H9 (cell line): ENCODE data around the gene DPP8. TPM values are rescaled to one million over a fixed set of nuclear protein-coding genes. Genes with fewer than 3 reads are reported as not detected.

Experiments used
- DNase-seq: peaks from one replicate; pipeline ENCODE4 v3.0.0-alpha.2; 2017
- H2AFZ ChIP-seq: one replicate; pipeline ENCODE4 v1.6.1; 2013; ENCODE audit warnings: mild to moderate bottlenecking, low read length, control low read depth, moderate library complexity
- H2AK5ac ChIP-seq: 2 replicates; pipeline ENCODE4 v1.6.1; 2013; ENCODE audit warnings: low read length, control low read depth, mixed read lengths; ENCODE audit not compliant: insufficient read length
- H2BK120ac ChIP-seq: one replicate; pipeline ENCODE4 v1.6.1; 2013; ENCODE audit warnings: low read depth, mild to moderate bottlenecking, low read length, control low read depth, inconsistent platforms; ENCODE audit not compliant: poor library complexity, severe bottlenecking
- H2BK12ac ChIP-seq: 2 replicates; pipeline ENCODE4 v1.6.1; 2013; ENCODE audit warnings: low read length, control low read depth, mixed read lengths, low read depth; ENCODE audit not compliant: insufficient read length
- H2BK15ac ChIP-seq: 2 replicates; pipeline ENCODE4 v1.6.1; 2013; ENCODE audit warnings: low read depth, low read length, control low read depth
- H2BK20ac ChIP-seq: one replicate; pipeline ENCODE4 v1.6.1; 2013; ENCODE audit warnings: low read depth, mild to moderate bottlenecking, low read length, control low read depth, inconsistent platforms; ENCODE audit not compliant: poor library complexity, severe bottlenecking
- H2BK5ac ChIP-seq: 2 replicates; pipeline ENCODE4 v1.6.1; 2013; ENCODE audit warnings: low read length, control low read depth, mixed read lengths; ENCODE audit not compliant: insufficient read length
- H3K14ac ChIP-seq: 2 replicates; pipeline ENCODE4 v1.6.1; 2013; ENCODE audit warnings: low read length, control low read depth; ENCODE audit not compliant: insufficient read depth
- H3K18ac ChIP-seq: 2 replicates; pipeline ENCODE4 v1.6.1; 2013; ENCODE audit warnings: low read depth, mild to moderate bottlenecking, mixed read lengths, low read length, control low read depth; ENCODE audit not compliant: insufficient read length
- H3K23ac ChIP-seq: 2 replicates; pipeline ENCODE4 v1.6.1; 2013; ENCODE audit warnings: low read length, control low read depth, mixed read lengths, low read depth; ENCODE audit not compliant: insufficient read length
- H3K23me2 ChIP-seq: 2 replicates; pipeline ENCODE4 v1.6.1; 2013; ENCODE audit warnings: low read depth, mild to moderate bottlenecking, mixed read lengths, low read length, control low read depth; ENCODE audit not compliant: insufficient read length, poor library complexity, severe bottlenecking
- H3K27ac ChIP-seq: 2 replicates; pipeline ENCODE4 v1.5.1; 2013; ENCODE audit warnings: low read length, control low read depth, mixed read lengths, low read depth; ENCODE audit not compliant: insufficient read length
- H3K27me3 ChIP-seq: 2 replicates; pipeline ENCODE4 v1.6.1; 2013; ENCODE audit warnings: low read length, control low read depth, inconsistent platforms; ENCODE audit not compliant: insufficient read depth
- H3K4ac ChIP-seq: 2 replicates; pipeline ENCODE4 v1.6.1; 2013; ENCODE audit warnings: low read depth, mild to moderate bottlenecking, control low read depth, inconsistent platforms, low read length, moderate library complexity
- H3K4me1 ChIP-seq: 2 replicates; pipeline ENCODE4 v1.6.1; 2013; ENCODE audit warnings: low read length, control low read depth, inconsistent platforms; ENCODE audit not compliant: insufficient read depth
- H3K4me2 ChIP-seq: 2 replicates; pipeline ENCODE4 v1.6.1; 2013; ENCODE audit warnings: low read length, control low read depth, mixed read lengths; ENCODE audit not compliant: insufficient read length, insufficient read depth
- H3K56ac ChIP-seq: 2 replicates; pipeline ENCODE4 v1.6.1; 2013; ENCODE audit warnings: low read depth, mild to moderate bottlenecking, mixed read lengths, low read length, control low read depth; ENCODE audit not compliant: insufficient read length
- H3K79me1 ChIP-seq: 2 replicates; pipeline ENCODE4 v1.6.1; 2013; ENCODE audit warnings: low read depth, mild to moderate bottlenecking, moderate library complexity, low read length, control low read depth, inconsistent platforms; ENCODE audit not compliant: insufficient read depth, poor library complexity, severe bottlenecking
- H3K79me2 ChIP-seq: 2 replicates; pipeline ENCODE4 v1.6.1; 2013; ENCODE audit warnings: low read length, control low read depth, inconsistent platforms; ENCODE audit not compliant: insufficient read depth
- H3K9ac ChIP-seq: 2 replicates; pipeline ENCODE4 v1.6.1; 2013; ENCODE audit warnings: low read length, control low read depth, mixed read lengths; ENCODE audit not compliant: insufficient read length; ENCODE audit errors: extremely low read depth
- H3K9me3 ChIP-seq: one replicate; pipeline ENCODE4 v1.6.1; 2013; ENCODE audit warnings: low read depth, low read length, inconsistent platforms; ENCODE audit not compliant: control insufficient read depth
- H3T11ph ChIP-seq: one replicate; pipeline ENCODE4 v1.6.1; 2013; ENCODE audit warnings: mild to moderate bottlenecking, low read length, control low read depth, inconsistent platforms
- H4K20me1 ChIP-seq: one replicate; pipeline ENCODE4 v1.6.1; 2013; ENCODE audit not compliant: control insufficient read depth, insufficient read length, insufficient read depth
- H4K5ac ChIP-seq: 2 replicates; pipeline ENCODE4 v1.6.1; 2013; ENCODE audit warnings: low read depth, mild to moderate bottlenecking, mixed read lengths, low read length, control low read depth; ENCODE audit not compliant: insufficient read length
- H4K8ac ChIP-seq: replicated peaks from 2 replicates; pipeline ENCODE4 v1.6.1; 2013; ENCODE audit warnings: low read length, control low read depth, mixed read lengths, low read depth; ENCODE audit not compliant: insufficient read length
- H4K91ac ChIP-seq: 2 replicates; pipeline ENCODE4 v1.6.1; 2013; ENCODE audit warnings: low read depth, mild to moderate bottlenecking, moderate library complexity, mixed read lengths, low read length, control low read depth; ENCODE audit not compliant: insufficient read length
- H3K27ac Mint-ChIP-seq, 3 experiments: 2 replicates in 2 of 3; 3 replicates in 1 of 3; pipeline ENCODE4 v1.8.0; 2020 to 2021; ENCODE audit warnings: mixed read lengths in 3 of 3, mild to moderate bottlenecking in 1 of 3, moderate library complexity in 1 of 3
- H3K27me3 Mint-ChIP-seq: 2 replicates; pipeline ENCODE4 v1.8.0; 2021; ENCODE audit warnings: low read depth, mild to moderate bottlenecking, moderate library complexity, mixed read lengths
- H3K36me3 Mint-ChIP-seq, 3 experiments: 2 replicates in 2 of 3; 3 replicates in 1 of 3; pipeline ENCODE4 v1.8.0; 2020 to 2021; ENCODE audit warnings: low read depth in 3 of 3, mixed read lengths in 3 of 3; ENCODE audit not compliant: insufficient read depth in 1 of 3
- H3K4me1 Mint-ChIP-seq, 2 experiments: 2 replicates each; pipeline ENCODE4 v1.8.0; 2020; ENCODE audit warnings: mixed read lengths in 2 of 2
- H3K4me3 Mint-ChIP-seq, 2 experiments: 2 replicates in 1 of 2; 3 replicates in 1 of 2; pipeline ENCODE4 v1.8.0; 2020 to 2021; ENCODE audit warnings: mild to moderate bottlenecking in 2 of 2, mixed read lengths in 2 of 2, moderate library complexity in 1 of 2
- H3K9me3 Mint-ChIP-seq, 2 experiments: 2 replicates in 1 of 2; 3 replicates in 1 of 2; pipeline ENCODE4 v1.8.0; 2020; ENCODE audit warnings: mild to moderate bottlenecking in 2 of 2, mixed read lengths in 2 of 2, moderate library complexity in 1 of 2
- CTCF ChIP-seq: fragments of 200-600 bp; sonication (generic); conservative IDR thresholded peaks from 3 replicates; pipeline ENCODE4 v1.8.0; 2021; ENCODE audit warnings: antibody characterized with exemption, mild to moderate bottlenecking
- WGBS: extraction: QIAGEN DNeasy Blood & Tissue Kit; methylation state at CpG from one replicate; pipeline ENCODE4 v1.1.7; 2013; ENCODE audit warnings: missing lambda C conversion rate, low lambda C conversion rate, mixed read lengths; ENCODE audit not compliant: insufficient read length; ENCODE audit errors: extremely low coverage; 5-methylcytosine and 5-hydroxymethylcytosine counted together
- total RNA-seq: library from RNA; stranded (reverse); gene quantifications from 2 replicates; pipeline ENCODE4 v1.2.1, GENCODE V29; 2021

The DPP8 gene
- total RNA-seq, 1 experiment from 2014 or later = 26.6 TPM

- Histone ChIP-seq H3T11ph (no peak overlapping the region), H2BK12ac (no peak overlapping the region), H3K23ac (no peak overlapping the region), H2AK5ac (no peak overlapping the region), H2AFZ (no peak overlapping the region), H3K79me2 (peaks cover 60% of the 10 kb centered on the region), H3K18ac (no peak overlapping the region), H2BK5ac (no peak overlapping the region), H2BK20ac (no peak overlapping the region), H3K56ac (no peak overlapping the region), H3K79me1 (peaks cover 6% of the 10 kb centered on the region), H4K91ac (no peak overlapping the region), H4K20me1 (no peaks in the 10 kb centered on the region), H3K27ac (no peak overlapping the region), H2BK15ac (no peak overlapping the region), H3K4me2 (no peak overlapping the region), H3K23me2 (peaks cover 3% of the 10 kb centered on the region), H3K4ac (no peak overlapping the region), H4K5ac (no peak overlapping the region), H4K8ac (no peak overlapping the region), H3K14ac (no peak overlapping the region), H2BK120ac (no peak overlapping the region), H3K9ac (no peak overlapping the region), H3K9me3 (no peaks in the 10 kb centered on the region), H3K4me1 (no peaks in the 10 kb centered on the region; the same call in 1 of the 2 replicates), H3K27me3 (no peaks in the 10 kb centered on the region)
- H3K4me1 Mint-ChIP-seq = peaks cover 25 to 30% of the 10 kb centered on the region in 2 experiments
- WGBS = no CpG with 5 or more reads among the region's 4 CpGs
- no peak for TF ChIP-seq CTCF
- H3K4me3 Mint-ChIP-seq = no peak overlapping the region
- peaks cover 6 to 30% (median 14%) of the 10 kb centered on the region in 3 experiments; a peak in 5 of 7 replicates for H3K36me3 Mint-ChIP-seq
- H3K27ac Mint-ChIP-seq = no peak overlapping the region
- H3K27me3 Mint-ChIP-seq = no peaks in the 10 kb centered on the region
- DNase-seq = no peak
- no peaks in the 10 kb centered on the region for H3K9me3 Mint-ChIP-seq
Measured at GRCh38 chr15:65535192-65535591, 17.7 kb upstream of the DPP8 start.
